GM19452 (cell line): ENCODE measurements around the gene ALDH1A2.

Source experiments
- ATAC-seq: cut with Tn5 transposase; IDR thresholded peaks from one replicate; pipeline ENCODE4 v1.9.1; 2021; ENCODE audit not compliant: unreplicated experiment

ALDH1A2 gene

GRCh38 chr15:57947282-57947681 is 118.2 kb downstream of the ALDH1A2 start:
- ATAC-seq, result no peak

GRCh38 chr15:57946491-57947048 is 118.9 kb downstream of the ALDH1A2 start:
- no peak for ATAC-seq

- no peak for ATAC-seq
Measured at GRCh38 chr15:57945616-57946015, 119.9 kb downstream of the ALDH1A2 start.

GRCh38 chr15:57943754-57944420 is 121.6 kb downstream of the ALDH1A2 start:
- no peak for ATAC-seq

- ATAC-seq, result no peak
Measured at GRCh38 chr15:57943171-57943570, 122.3 kb downstream of the ALDH1A2 start.

- ATAC-seq, result no peak
Measured at GRCh38 chr15:57941816-57942215, 123.7 kb downstream of the ALDH1A2 start.

GRCh38 chr15:57932348-57932747 is 133.2 kb downstream of the ALDH1A2 start:
- no peak for ATAC-seq

GRCh38 chr15:57931570-57931969 is 133.9 kb downstream of the ALDH1A2 start:
- no peak for ATAC-seq

- ATAC-seq, result no peak
Measured at GRCh38 chr15:57927091-57927631, 138.3 kb downstream of the ALDH1A2 start.

GRCh38 chr15:57925650-57926049 is 139.9 kb downstream of the ALDH1A2 start:
- ATAC-seq, result no peak

GRCh38 chr15:57924598-57924997 is 140.9 kb downstream of the ALDH1A2 start:
- no peak for ATAC-seq

GRCh38 chr15:57923750-57924149 is 141.8 kb downstream of the ALDH1A2 start:
- ATAC-seq, result no peak

GRCh38 chr15:57923306-57923705 is 142.2 kb downstream of the ALDH1A2 start:
- ATAC-seq, result no peak

- no peak for ATAC-seq
Measured at GRCh38 chr15:57922776-57923175, 142.7 kb downstream of the ALDH1A2 start.

- ATAC-seq, result no peak
Measured at GRCh38 chr15:57921371-57921770, 144.1 kb downstream of the ALDH1A2 start.

- ATAC-seq, result no peak
Measured at GRCh38 chr15:57920911-57921310, 144.6 kb downstream of the ALDH1A2 start.

GRCh38 chr15:57919754-57920153 is 145.8 kb downstream of the ALDH1A2 start:
- ATAC-seq, result no peak

- no peak for ATAC-seq
Measured at GRCh38 chr15:57917998-57918397, 147.5 kb downstream of the ALDH1A2 start.

GRCh38 chr15:57916695-57917094 is 148.8 kb downstream of the ALDH1A2 start:
- no peak for ATAC-seq

GRCh38 chr15:57915827-57916531 is 149.5 kb downstream of the ALDH1A2 start:
- no peak for ATAC-seq

GRCh38 chr15:57914350-57915055 is 151.0 kb downstream of the ALDH1A2 start:
- ATAC-seq, result no peak
